Occipital lobe (tissue), 2 donors: ENCODE measurements around the gene ABHD2. TPM values are rescaled to one million over a fixed set of nuclear protein-coding genes. Genes with fewer than 3 reads are reported as not detected.
A peak's percentile ranks its signal among the peaks of the same experiment; 100 is the strongest.

Experiments used
- DNase-seq: peaks from one replicate; lab custom pipeline; 2025; lab: John Stamatoyannopoulos, UW
- total RNA-seq: library from RNA; depleted of rRNA; stranded (reverse); fragments of >200 nt; gene quantifications from one replicate; pipeline ENCODE4 v1.2.3, GENCODE V29; 2014

Gene ABHD2
- total RNA-seq, 1 donor from 2014 or later: 55.2 TPM

DNA sequence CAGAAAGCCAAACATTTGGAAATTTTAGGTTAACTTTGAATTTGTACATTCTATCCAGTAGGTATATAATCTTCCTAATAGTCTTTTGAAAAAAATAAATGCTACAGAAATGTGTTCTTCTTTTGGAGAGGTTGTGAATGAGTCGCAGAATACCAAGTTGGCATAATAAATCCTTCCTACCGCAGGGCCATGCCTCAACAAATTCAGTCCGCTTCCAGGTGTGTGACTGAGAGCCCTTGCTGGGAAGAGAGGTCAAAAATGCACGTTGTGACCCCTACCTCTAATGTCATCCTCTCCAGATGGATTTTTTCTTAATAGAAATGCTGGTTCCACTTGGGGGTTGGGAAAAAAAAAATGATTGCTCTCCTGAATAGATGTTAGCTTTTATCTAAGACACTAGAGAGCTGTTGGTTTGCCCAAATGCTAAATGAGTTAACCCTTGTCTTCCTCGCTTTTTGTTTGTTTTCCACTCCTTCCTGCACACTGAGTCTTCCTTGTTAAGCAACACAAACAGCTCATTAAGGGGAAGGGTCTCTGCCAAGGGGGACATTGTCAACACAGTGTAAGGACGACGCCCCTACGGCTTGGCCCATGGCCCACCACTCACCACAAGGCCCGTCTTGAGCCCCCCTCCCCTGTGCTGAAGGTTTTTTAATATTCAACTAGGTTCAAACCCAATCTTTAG lies 99.2 kb downstream of the ABHD2 start:
- no peak for DNase-seq

- no peak for DNase-seq
Measured at GRCh38 chr15:89187986-89188514, 99.8 kb downstream of the ABHD2 start.

DNA sequence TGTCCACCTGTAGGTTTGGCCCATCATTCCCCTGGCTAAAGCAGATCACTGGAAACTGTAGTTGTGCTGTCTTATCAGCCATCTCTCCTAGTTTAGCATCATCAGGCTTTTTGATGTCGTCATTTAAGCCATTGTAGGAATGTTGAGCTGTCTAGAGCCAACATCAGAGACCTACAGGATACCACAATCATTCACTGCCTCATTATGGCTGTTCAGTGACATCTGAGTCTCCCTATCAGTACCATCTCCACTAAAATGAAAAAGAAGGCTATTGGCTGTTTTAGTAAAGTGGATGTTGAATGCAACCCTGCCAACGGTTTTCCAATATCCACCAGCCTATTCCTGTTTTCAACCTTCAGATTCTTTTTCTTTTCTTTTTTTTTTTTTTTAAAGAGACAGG lies 103.9 kb downstream of the ABHD2 start:
- no peak for DNase-seq

GRCh38 chr15:89192766-89193165 lies 104.5 kb downstream of the ABHD2 start:
- no peak for DNase-seq

- no peak for DNase-seq
Measured at GRCh38 chr15:89194608-89195007, 106.4 kb downstream of the ABHD2 start.

GRCh38 chr15:89195836-89196235 lies 107.6 kb downstream of the ABHD2 start:
- DNase-seq: no peak

DNA sequence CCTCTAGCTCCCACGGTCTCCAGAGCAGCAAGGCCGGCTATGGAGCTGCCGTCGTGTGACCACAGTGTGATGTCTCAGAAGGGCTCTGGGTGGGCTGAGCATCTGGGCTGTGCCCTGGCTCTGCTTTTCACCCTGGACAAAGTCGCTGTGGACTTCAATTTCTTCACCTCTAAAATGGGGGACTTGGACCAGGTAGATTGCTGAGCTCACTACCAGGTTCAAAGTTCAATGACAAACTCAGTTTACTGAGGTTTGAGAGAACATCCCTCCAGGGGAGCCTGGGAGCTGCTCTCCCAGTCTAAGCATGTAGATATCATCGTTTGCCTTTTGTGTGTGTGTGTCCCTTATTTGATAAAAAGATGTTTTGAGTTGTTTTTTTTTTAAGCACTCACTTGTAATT lies 108.0 kb downstream of the ABHD2 start:
- DNase-seq: no peak

DNA sequence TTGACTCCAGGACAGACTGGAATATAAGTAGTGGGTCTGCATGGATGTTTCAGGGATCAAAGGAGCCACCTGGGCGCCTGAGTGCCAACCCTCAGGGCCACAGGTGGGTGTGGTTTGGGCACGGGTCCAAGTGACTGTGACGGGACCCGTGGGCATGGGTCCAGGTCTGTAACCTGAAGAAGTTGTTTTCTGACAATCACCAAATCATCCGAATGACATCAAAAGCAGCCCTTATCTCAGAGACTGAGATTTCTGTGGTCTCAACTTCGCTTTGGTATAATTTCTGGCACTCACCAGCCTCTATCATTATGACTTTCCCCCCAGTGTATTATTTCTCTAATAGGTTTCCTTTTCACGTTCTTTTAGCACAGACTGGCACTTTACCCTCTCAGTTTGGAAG lies 108.7 kb downstream of the ABHD2 start:
- no peak for DNase-seq

DNA sequence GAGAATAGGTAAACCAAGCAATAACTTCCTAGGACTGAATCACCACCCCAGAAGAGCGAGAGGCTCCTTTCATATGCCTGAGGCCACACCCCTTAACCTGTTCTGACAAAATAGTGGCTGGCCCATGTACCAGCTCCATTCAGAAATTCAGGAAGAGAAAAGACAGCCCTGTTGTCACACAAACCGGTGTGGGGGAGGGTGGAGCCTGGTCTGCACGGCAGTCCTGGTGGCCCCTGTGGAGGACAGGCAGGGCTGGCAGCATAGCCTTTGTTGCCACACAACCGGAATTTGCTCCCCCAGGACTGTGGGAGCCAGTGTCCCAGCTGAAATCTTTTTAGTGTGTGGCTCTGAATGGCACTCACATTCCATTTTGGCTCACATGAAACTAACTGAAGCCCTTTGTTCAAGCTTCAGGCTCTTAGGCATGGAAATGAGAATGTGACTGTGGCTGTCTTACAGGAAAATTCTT lies 109.3 kb downstream of the ABHD2 start:
- peak; percentile 69 for DNase-seq

DNA sequence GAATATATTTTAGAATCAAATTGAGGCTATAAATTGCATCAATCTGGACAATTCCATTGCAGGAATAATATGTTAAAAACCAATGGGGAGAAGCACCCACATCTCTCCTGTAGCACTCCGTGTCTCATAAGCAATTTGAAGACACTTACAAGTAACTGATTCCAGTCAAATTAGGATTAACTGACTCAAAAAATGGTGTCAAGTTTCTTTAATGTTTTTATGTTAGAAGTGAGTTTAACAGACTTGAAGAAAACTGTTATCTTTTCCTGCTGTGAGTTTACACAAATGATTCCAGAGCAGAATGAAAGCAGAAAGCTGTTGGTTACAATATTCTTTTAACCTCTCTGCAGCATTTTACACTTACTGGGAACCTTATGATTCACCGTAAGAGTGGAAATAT lies 109.9 kb downstream of the ABHD2 start:
- DNase-seq: no peak

DNA sequence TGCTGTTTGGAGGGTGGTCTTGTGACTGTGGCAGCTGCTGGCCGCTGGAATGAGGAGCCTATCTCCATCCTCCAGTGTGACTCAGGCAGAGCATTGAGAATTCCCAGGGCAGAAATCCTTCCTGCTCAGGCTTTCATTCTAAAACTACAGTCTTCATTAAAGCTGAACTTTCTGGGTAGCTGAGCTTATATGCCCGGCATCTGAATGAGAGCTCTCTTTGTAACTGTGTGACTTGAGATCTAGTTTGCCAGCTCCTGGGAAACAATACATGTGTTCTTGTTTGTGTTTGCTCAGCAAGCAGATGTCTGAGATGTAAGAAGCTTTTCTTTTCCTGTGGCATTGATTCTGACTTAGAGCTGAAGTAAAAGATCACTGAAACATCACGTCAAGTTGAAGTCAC lies 110.7 kb downstream of the ABHD2 start:
- DNase-seq: no peak

- no peak for DNase-seq
Measured at GRCh38 chr15:89199746-89200145, 111.5 kb downstream of the ABHD2 start.

DNA sequence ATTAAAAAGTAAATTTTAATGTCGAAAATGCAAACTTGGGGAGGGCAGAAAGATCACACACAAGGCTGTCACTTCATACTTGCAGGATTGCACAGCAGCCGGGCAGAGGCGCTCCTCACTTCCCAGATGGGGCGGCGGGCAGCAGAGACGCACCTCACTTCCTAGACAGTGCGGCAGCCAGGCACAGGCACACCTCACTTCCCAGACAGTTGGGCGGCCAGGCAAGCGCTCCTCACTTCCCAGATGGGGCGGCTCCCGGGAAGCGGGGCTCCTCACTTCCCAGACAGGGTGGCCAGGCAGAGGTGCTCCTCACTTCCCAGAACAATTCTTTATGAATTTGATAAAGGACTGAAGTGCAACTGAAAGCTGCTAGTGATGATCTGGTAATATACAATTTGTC lies 111.9 kb downstream of the ABHD2 start:
- DNase-seq: no peak

DNA sequence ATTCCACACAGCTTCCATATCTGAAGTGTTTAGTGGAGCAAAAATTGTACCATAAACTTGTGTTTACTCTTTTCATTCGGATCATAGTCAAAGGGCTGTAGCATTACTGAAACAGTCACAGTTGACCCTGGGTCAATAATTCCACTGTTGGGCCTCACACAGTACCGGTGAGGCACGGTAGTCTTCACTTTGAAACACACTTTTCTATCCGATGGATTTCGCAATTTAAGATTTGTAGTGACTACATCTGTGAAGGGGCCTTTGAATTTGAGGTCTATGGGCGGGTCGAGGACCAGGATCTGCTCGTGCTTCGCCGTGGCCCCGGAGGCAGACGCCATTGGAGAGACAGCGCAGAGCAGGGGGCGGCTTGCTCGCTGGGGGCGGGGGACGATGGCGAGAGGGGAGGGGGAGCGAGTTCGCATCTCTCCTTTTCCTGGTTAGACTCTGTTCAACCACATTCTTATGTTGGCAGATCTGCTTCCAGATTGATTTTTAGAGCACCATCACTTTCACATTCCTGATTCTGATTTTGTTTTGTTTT lies 113.3 kb downstream of the ABHD2 start:
- DNase-seq: no peak

DNA sequence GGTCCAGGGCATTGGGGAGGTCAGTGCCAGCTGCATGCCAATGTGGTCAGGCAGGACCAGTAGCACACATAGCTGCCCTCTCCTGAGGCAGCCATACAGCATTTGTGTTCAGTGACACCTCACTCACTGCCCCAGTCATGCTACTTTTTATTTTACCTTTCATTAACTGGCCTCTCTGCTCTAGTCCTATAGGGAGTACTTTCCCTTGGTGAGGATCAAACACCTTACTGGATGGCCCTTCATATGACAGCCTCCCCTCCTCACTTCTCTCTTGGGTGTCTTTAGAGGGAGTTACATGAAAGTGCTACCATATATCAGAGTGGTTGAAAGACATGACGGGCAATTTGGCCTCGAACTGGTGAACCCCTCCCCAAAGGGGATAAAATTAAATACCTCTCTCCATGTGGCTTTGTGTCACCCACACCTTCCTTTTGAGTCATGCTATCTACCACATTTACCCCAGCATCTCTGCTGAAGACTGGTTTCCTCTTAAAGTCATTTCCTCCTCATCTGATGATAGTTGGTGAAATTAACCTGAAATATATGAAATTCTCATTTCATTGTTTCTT lies 115.5 kb downstream of the ABHD2 start:
- DNase-seq: no peak

DNA sequence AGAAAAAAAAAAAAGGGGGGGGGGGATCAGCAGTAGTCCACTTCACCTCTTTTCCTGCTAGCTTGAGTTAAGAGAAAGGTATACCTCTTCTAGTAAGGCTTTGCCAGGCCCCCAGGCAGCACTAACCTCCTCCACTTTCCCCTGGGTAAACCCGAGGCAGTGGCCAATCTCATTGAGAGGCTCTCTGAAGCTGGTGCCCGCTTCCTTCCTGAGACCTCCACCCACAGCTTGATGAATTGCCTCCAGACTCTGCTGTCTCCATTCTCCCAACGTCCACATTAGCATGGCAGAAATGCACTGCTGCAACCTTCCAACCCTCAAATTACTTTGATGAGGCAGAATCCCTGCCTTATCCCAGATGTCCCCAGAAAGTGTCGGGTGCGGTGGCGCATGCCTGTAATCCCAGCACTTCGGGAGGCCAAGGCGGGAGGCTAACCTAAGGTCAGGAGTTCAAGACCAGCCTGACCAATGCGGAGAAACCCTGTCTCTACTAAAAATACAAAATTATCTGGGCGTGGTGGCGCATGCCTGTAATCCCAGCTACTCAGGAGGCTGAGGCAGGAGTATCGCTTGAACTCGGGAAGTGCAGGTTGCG lies 117.8 kb downstream of the ABHD2 start:
- no peak for DNase-seq

- peak; percentile 57 for DNase-seq
Measured at GRCh38 chr15:89206908-89207331, 118.7 kb downstream of the ABHD2 start.

GRCh38 chr15:89208256-89208655 lies 120.0 kb downstream of the ABHD2 start:
- no peak for DNase-seq

- DNase-seq: no peak
Measured at GRCh38 chr15:89209057-89209456, 120.8 kb downstream of the ABHD2 start.

DNA sequence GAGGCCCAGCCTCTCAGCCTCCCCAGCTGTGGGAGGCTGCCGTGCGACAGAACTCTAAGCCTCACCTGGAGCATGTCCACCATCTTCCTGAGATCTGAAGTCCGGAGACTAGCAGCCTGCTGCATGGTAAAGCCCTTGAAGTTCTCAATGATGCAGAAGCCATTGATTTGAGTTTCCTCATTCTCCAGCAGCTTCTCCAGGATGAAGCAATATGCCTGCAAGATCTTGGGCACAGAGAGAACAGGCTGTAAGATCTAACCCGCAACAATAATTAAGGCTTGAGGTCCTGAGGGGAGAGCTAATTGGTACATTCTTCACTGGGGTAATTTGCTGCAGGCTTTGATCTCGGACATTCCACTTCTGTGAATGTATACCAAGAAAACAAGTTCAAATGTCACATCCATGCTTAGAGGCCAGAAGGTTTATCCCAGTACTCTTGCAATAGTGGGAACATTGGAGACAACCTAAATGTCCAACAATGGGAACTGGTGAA lies 123.5 kb downstream of the ABHD2 start:
- no peak for DNase-seq

GRCh38 chr15:89215627-89216026 lies 127.4 kb downstream of the ABHD2 start:
- DNase-seq: no peak

DNA sequence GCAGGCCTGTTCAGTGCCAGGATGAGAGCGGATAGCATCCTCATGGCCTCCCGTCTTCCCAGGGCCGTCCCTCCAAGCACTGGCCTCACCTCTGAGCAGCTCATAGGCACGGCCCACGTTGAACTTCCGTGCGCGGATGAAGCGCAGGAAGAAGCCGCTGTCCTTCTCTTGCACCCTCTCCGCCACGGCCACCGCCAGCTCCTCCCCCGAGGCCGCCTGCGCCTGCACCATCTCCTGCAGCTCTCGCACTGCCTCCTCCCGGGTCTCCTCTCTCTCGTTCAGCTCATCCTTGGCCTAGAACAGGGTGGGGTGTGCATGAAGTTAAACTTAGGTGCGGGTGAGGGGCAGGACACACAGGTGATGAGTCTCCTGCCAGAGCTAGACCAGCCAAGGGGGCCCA lies 128.8 kb downstream of the ABHD2 start:
- DNase-seq: no peak
